ENCODE measurements around the gene DPYD.

The DPYD gene

DNA sequence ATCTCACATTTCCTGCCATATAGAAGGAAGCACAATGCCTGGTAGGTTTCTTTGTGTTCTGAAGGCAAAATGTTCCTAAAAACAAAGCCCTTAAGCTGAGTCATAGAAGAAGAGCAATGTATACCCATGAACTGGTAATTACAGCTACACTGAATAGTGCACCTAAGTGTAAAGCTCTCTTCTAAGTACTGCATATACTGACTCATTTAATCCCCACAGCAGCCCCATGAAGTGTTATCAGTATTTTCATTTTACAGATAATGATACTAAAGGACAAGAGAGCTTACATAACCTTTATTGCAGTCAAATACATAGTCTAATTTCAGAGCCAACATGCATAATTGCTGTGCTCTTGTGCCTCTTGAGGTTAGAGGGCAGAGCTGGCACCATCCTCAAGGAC lies 239.9 kb downstream of the DPYD start:
- TF ChIP-seq Cebpa-rat (IDR thresholded peaks at IDR 0.05) = no peak
- H3K27me3 ChIP-seq = no peaks in the 10 kb centered on the region
- H3K4me1 ChIP-seq = no peaks in the 10 kb centered on the region
- H3K36me3 ChIP-seq = no peaks in the 10 kb centered on the region
- no peak overlapping the region for H3K27ac ChIP-seq
- no peak overlapping the region for H3K4me3 ChIP-seq
- H3K4me2 ChIP-seq = no peak overlapping the region
- H3K9ac ChIP-seq = no peak overlapping the region
- no peaks in the 10 kb centered on the region for H4K20me1 ChIP-seq
- H3K9me3 ChIP-seq = no peaks in the 10 kb centered on the region

DNA sequence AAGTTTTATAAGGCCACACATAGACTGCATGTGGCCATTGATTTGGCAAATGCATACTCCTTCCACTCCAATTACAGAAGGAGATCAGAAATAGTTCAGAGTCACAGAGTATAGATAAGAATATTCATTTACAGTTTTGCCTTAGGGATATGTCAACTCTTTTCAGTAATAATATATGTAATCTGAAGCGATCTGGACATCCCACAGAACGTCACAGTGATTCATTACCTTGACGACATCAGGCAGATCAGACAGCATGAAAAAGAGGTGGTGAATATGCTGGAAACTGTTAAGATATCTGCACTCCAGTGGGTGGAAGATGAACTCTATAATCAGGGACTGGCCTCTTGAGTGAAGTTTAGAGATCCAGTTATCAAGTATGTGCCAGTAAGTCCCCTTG lies 240.4 kb downstream of the DPYD start:
- Histone ChIP-seq H3K9me3 (no peaks in the 10 kb centered on the region), H3K4me3 (no peak overlapping the region), H3K36me3 (no peaks in the 10 kb centered on the region), H3K27me3 (no peaks in the 10 kb centered on the region), H3K4me1 (no peaks in the 10 kb centered on the region), H3K4me2 (no peak overlapping the region), H3K27ac (no peak overlapping the region), H3K9ac (no peak overlapping the region), H4K20me1 (no peaks in the 10 kb centered on the region)
- TF ChIP-seq Cebpa-rat (IDR thresholded peaks at IDR 0.05) = no peak

DNA sequence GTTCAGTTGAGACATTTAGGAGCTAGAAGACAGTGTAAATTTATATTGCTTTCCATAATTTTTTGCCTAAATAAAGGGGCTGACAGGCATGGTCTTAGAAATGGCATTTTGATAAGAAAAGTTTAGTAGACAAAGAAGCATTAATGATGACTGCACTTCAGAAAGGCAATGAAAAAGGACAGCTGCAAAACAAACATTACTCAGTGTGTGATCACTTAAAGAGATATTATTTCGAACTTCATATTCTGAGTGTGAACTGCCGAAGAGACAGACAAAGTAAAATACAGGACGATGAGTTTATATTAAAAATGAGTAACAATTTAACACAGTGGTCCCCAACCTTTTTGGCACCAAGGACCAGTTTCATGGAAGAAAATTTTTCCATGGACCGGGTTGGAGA lies 243.1 kb downstream of the DPYD start:
- Histone ChIP-seq H3K27me3 (no peaks in the 10 kb centered on the region), H3K9ac (no peak overlapping the region), H3K4me3 (no peak overlapping the region), H3K4me1 (no peaks in the 10 kb centered on the region), H3K4me2 (no peak overlapping the region), H3K36me3 (no peaks in the 10 kb centered on the region), H3K27ac (no peak overlapping the region), H4K20me1 (no peaks in the 10 kb centered on the region), H3K9me3 (no peaks in the 10 kb centered on the region)
- no peak for TF ChIP-seq Cebpa-rat (IDR thresholded peaks at IDR 0.05)

DNA sequence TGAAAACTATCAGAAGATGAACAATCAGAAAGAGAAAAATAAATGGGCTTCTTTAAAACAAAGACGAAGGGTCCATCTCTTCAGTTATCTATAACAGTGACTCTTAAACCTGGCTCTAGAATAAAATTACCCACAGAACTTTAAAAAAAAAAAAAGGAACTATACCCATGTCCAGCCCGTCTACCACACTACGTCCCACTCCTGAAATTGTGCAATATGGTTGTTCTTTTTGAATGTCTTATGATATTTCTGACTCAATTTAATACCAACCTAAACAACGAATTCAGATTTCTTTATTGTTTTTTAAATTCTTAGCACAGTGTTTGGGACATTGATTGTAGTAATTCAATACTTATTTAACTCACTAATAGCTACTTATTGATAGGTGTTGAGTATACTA lies 246.3 kb downstream of the DPYD start:
- no peak overlapping the region for H3K4me3 ChIP-seq
- H3K4me1 ChIP-seq = no peaks in the 10 kb centered on the region
- no peak for TF ChIP-seq Cebpa-rat (IDR thresholded peaks at IDR 0.05)
- no peaks in the 10 kb centered on the region for H4K20me1 ChIP-seq
- no peak overlapping the region for H3K9ac ChIP-seq
- H3K4me2 ChIP-seq = no peak overlapping the region
- H3K9me3 ChIP-seq = no peaks in the 10 kb centered on the region
- no peaks in the 10 kb centered on the region for H3K36me3 ChIP-seq
- no peaks in the 10 kb centered on the region for H3K27me3 ChIP-seq
- H3K27ac ChIP-seq = no peak overlapping the region

DNA sequence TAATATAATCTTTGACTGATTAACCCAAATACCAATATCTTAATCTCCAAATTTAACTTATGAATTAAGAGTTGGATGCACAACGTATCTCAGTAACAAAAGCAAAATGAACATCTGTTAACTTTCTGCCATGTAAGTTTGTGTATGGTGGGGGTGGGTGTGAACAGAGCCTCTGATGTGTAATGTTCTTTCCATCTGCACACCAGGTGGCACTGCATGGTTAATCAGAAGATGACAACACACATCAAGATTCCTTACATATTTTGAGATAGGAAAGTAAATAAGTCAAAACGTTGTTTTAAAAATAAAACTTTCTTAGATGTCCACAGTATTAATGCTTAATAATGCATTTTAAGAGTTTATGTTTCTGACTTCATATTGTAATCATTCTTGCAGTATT lies 251.9 kb downstream of the DPYD start:
- no peak overlapping the region for H3K4me3 ChIP-seq
- H3K4me2 ChIP-seq = no peak overlapping the region
- no peaks in the 10 kb centered on the region for H3K27me3 ChIP-seq
- no peaks in the 10 kb centered on the region for H4K20me1 ChIP-seq
- H3K36me3 ChIP-seq = no peaks in the 10 kb centered on the region
- TF ChIP-seq Cebpa-rat (IDR thresholded peaks at IDR 0.05) = no peak
- H3K9me3 ChIP-seq = no peaks in the 10 kb centered on the region
- no peaks in the 10 kb centered on the region for H3K4me1 ChIP-seq
- no peak overlapping the region for H3K9ac ChIP-seq
- H3K27ac ChIP-seq = no peak overlapping the region

DNA sequence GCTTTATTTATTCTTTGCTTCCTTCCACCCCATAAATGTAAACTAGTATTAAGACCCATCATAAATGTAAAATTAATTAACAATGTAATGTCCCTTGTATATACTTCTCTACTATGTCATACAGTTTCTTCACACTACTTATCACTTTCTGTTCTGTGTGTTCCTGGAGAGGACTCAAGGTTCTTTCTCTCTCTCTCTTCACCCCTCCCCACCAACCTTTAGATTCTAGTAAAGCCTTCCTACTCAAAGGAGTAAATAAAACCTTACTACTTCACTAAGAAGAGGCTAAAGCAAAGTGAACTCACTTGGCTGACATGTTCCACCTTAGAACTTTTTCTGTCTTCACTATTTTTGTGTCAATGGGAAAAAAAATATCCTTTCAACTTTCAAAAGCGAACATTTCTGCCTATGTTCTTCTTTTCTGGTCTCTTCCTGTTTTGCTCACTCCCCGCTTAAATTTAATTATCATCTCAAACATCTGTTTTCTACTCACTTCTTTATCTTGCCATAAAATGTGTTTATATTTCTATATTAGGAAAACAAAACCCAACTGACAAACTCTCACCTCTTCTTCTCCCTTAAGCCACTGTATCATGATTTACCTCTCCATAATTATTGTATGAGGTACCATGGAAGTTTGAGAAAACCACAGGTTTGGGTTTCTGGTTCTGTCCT lies 260.3 kb downstream of the DPYD start:
- H3K27ac ChIP-seq = no peak overlapping the region
- H3K9me3 ChIP-seq = no peaks in the 10 kb centered on the region
- no peaks in the 10 kb centered on the region for H3K36me3 ChIP-seq
- H3K4me3 ChIP-seq = no peak overlapping the region
- H3K9ac ChIP-seq = no peak overlapping the region
- no peaks in the 10 kb centered on the region for H3K27me3 ChIP-seq
- H3K4me2 ChIP-seq = no peak overlapping the region
- no peaks in the 10 kb centered on the region for H3K4me1 ChIP-seq
- no peaks in the 10 kb centered on the region for H4K20me1 ChIP-seq
- no peak for TF ChIP-seq Cebpa-rat (IDR thresholded peaks at IDR 0.05)

DNA sequence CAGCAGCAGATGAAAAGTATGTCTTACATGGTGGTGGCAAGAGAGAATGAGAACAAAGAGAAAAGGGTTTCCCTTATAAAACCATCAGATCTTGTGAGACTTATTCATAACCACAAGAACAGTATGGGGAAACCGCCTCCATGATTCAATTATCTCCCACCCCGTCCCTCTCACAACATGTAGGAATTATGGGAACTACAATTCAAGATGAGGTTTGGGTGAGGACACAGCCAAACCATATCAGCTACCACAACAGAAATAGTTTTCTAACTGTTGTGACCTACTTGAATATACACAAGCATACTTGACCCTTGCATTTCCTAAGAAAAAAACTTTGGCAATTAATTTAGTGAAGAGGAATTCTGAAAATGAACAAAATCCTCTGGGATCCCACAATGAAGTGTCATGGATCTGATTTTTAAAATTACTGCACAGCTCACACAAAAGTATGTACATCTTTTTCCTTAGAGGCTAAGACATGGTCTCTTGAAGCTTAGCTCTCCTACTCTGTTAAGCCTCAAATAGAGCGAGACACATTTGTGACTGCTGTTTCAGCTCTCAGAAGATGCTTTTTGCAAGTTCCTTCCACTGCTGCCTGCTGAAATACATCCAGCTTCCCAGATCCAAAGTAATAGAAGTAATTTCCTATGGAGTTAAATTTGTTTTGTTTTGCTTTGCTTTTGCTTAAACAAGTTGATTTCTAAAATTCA lies 265.8 kb downstream of the DPYD start:
- H3K4me3 ChIP-seq = no peak overlapping the region
- no peak overlapping the region for H3K9ac ChIP-seq
- no peak overlapping the region for H3K4me2 ChIP-seq
- no peak for TF ChIP-seq Cebpa-rat (IDR thresholded peaks at IDR 0.05)
- H3K27me3 ChIP-seq = no peaks in the 10 kb centered on the region
- no peak overlapping the region for H3K27ac ChIP-seq
- no peaks in the 10 kb centered on the region for H3K9me3 ChIP-seq
- H3K36me3 ChIP-seq = no peaks in the 10 kb centered on the region
- no peaks in the 10 kb centered on the region for H3K4me1 ChIP-seq
- H4K20me1 ChIP-seq = no peaks in the 10 kb centered on the region

DNA sequence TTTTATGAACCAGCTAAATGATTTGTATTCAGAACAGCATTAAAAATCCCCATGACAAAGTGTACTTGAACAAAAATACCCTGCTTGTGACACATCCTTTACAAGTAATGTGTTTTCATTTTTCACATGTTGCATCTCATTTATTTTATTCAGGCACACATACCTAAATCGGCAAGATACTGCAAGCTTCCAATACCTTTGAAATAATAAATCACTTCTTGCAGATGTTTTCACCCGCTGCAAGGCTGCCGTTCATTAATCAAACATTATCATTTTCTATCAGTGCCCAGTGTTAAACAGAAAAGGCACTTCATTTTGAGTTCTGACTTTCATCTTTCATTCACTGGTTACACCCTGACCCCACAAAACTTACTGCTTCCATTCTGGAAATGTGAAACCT lies 269.6 kb downstream of the DPYD start:
- no peaks in the 10 kb centered on the region for H3K36me3 ChIP-seq
- TF ChIP-seq Cebpa-rat (IDR thresholded peaks at IDR 0.05) = no peak
- no peak overlapping the region for H3K9ac ChIP-seq
- no peak overlapping the region for H3K27ac ChIP-seq
- H4K20me1 ChIP-seq = no peaks in the 10 kb centered on the region
- no peaks in the 10 kb centered on the region for H3K4me1 ChIP-seq
- H3K9me3 ChIP-seq = 0 out of 2 replicates have a peak, but pooled peaks cover 4% of the 10 kb centered on the region
- H3K27me3 ChIP-seq = no peaks in the 10 kb centered on the region
- H3K4me3 ChIP-seq = no peak overlapping the region
- H3K4me2 ChIP-seq = no peak overlapping the region

DNA sequence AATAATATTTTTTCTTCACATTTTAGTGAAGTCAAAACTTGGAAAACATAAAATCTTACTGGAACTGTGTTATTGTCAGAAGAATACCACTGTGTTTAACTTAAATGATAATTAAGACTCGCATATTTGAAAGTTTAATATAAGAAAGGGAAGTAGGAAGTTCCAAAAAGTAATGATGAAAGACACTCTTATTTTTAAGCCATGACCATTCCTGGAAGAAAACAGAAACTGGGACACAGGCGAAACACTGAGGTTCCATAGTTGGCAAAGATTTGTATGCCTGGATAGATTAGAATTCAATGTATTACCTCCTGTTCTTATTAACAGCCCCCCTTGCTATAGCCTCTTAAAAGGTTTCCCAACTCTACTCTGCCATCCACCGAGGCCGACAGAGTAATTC lies 271.2 kb downstream of the DPYD start:
- Histone ChIP-seq H3K36me3 (no peaks in the 10 kb centered on the region), H3K27me3 (no peaks in the 10 kb centered on the region), H3K4me3 (no peak overlapping the region), H3K4me2 (no peak overlapping the region), H3K4me1 (no peaks in the 10 kb centered on the region), H3K27ac (no peak overlapping the region), H4K20me1 (no peaks in the 10 kb centered on the region), H3K9ac (no peak overlapping the region), H3K9me3 (0 out of 2 replicates have a peak, but pooled peaks cover 4% of the 10 kb centered on the region)
- no peak for TF ChIP-seq Cebpa-rat (IDR thresholded peaks at IDR 0.05)

DNA sequence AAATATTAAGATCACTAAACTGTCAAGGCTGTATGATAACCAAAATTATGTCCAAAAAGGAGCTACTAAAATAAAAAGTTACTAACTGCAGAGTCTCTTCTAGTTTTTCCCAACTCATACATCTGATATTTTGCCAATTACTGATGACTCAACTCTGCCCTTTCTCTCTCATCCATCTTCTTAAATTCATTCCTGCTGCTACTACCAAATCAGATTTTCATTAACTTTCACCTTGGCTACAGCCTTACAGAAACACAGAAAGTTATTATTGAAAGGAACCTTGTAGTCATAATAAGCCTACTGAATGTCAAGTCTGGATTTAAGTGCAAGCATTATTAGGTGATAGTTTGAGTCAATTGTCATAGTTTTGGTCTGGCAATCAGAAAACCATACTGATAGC lies 273.1 kb downstream of the DPYD start:
- no peaks in the 10 kb centered on the region for H3K27me3 ChIP-seq
- H3K9ac ChIP-seq = no peak overlapping the region
- H3K36me3 ChIP-seq = no peaks in the 10 kb centered on the region
- no peaks in the 10 kb centered on the region for H3K4me1 ChIP-seq
- H3K4me2 ChIP-seq = no peak overlapping the region
- no peak overlapping the region for H3K4me3 ChIP-seq
- H3K9me3 ChIP-seq = 0 out of 2 replicates have a peak, but pooled peaks cover 4% of the 10 kb centered on the region
- H4K20me1 ChIP-seq = no peaks in the 10 kb centered on the region
- TF ChIP-seq Cebpa-rat (IDR thresholded peaks at IDR 0.05) = no peak
- no peak overlapping the region for H3K27ac ChIP-seq
